Measurements from ENCODE around the gene AKT1.

Gene AKT1

GRCh38 chr14:104786726-104787675, 8.5 kb downstream of the AKT1 start:
- FAIRE-seq (no peak), DNase-seq (ENCODE audit: insufficient read length, low spot score) (no peak)
- TF ChIP-seq, protein P1, sequence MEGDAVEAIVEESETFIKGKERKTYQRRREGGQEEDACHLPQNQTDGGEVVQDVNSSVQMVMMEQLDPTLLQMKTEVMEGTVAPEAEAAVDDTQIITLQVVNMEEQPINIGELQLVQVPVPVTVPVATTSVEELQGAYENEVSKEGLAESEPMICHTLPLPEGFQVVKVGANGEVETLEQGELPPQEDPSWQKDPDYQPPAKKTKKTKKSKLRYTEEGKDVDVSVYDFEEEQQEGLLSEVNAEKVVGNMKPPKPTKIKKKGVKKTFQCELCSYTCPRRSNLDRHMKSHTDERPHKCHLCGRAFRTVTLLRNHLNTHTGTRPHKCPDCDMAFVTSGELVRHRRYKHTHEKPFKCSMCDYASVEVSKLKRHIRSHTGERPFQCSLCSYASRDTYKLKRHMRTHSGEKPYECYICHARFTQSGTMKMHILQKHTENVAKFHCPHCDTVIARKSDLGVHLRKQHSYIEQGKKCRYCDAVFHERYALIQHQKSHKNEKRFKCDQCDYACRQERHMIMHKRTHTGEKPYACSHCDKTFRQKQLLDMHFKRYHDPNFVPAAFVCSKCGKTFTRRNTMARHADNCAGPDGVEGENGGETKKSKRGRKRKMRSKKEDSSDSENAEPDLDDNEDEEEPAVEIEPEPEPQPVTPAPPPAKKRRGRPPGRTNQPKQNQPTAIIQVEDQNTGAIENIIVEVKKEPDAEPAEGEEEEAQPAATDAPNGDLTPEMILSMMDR (IDR thresholded peaks at IDR 0.05; ENCODE audit: insufficient read depth, missing control alignments), result no peak

- FAIRE-seq, result no peak
Observed at GRCh38 chr14:104786091-104786586, 9.4 kb downstream of the AKT1 start.

GRCh38 chr14:104785708-104786080, 9.9 kb downstream of the AKT1 start:
- TF ChIP-seq, protein P1 (IDR thresholded peaks at IDR 0.05; ENCODE audit: insufficient read depth, missing control alignments), result no peak
- no peak for DNase-seq (ENCODE audit: insufficient read length, low spot score)
- no peak for FAIRE-seq

More at GRCh38 chr14:104786091-104786586, 9.4 kb downstream of the AKT1 start:
- TF ChIP-seq, protein P1 (IDR thresholded peaks at IDR 0.05; ENCODE audit: insufficient read depth, missing control alignments), result no peak
- no peak for DNase-seq (ENCODE audit: insufficient read length, low spot score)

GRCh38 chr14:104784846-104785707, 10.5 kb downstream of the AKT1 start:
- TF ChIP-seq, protein P1 (IDR thresholded peaks at IDR 0.05; ENCODE audit: insufficient read depth, missing control alignments), result no peak
- DNase-seq (ENCODE audit: insufficient read length, low spot score), result no peak
- FAIRE-seq, result no peak

- TF ChIP-seq, protein P1 (IDR thresholded peaks at IDR 0.05; ENCODE audit: insufficient read depth, missing control alignments), result no peak
- FAIRE-seq (no peak), DNase-seq (ENCODE audit: insufficient read length, low spot score) (no peak)
Observed at GRCh38 chr14:104784218-104784568, 11.4 kb downstream of the AKT1 start.

DNA sequence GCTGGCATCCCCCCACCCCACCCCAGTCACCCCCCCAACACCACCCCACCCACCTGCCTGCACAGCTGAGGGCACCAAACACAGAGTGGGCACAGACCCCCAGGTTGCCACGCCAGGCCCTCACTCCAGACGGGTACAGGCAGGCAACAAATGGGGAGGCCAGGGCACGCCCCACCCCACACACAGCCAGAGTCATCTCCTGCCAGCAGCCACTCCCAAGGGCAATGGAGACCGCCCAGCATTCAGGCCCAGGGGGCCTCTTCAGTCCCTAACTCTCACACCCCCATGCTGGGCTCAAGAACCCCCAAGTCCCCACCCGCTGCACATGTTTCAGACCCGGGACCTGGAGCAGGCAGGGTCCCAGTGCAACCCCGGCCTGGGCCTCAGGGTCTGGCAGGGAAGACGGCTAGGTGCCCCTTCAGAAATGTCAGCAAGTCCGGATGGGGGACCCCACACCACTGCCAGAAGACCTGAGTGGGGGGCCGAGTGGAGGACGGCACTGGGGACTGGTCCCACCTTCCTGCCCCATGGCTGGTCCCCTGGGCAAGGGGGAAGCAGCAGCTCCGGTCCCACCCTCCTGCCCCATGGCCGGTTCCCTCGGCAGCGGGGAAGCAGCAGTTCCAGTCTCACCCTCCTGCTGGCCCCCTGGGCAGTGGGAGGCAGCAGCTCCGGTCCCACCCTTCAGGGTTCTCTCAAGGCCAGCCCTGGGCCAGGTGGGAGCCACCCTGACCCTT, 11.9 kb downstream of the AKT1 start:
- FAIRE-seq, result no peak
- DNase-seq (ENCODE audit: insufficient read length, low spot score), result no peak
- TF ChIP-seq, protein P1 (IDR thresholded peaks at IDR 0.05; ENCODE audit: insufficient read depth, missing control alignments), result no peak

Measured in D721Med (cell line).